Stomach (tissue), 4 donors: ENCODE results near the gene ATP6V1C2.

Experiments
- CTCF ChIP-seq, 7 experiments: fragments of 450-650 bp in 4 of 7; fragments of 200-600 bp in 3 of 7; sonication (generic) in 3 of 7; IDR thresholded peaks; one replicate each; pipeline ENCODE4 v1.5.1; 2016 to 2019; ENCODE audit warnings: antibody characterized with exemption in 7 of 7, control low read depth in 2 of 7, mild to moderate bottlenecking in 1 of 7
- EP300 ChIP-seq: sonication (generic); formaldehyde crosslinking; IDR thresholded peaks from one replicate; pipeline ENCODE4 v1.6.1; 2017; ENCODE audit warnings: antibody characterized with exemption
- POLR2A ChIP-seq, 4 donors: fragments of 450-650 bp; IDR thresholded peaks; one replicate each; pipeline ENCODE4 v1.6.1; 2016; ENCODE audit warnings: antibody characterized with exemption in 4 of 4, control low read depth in 2 of 4, mild to moderate bottlenecking in 1 of 4, moderate library complexity in 1 of 4
- POLR2AphosphoS5 ChIP-seq, 3 donors: sonication (generic); formaldehyde crosslinking; IDR thresholded peaks; one replicate each; pipeline ENCODE4 v1.6.1; 2016; ENCODE audit warnings: antibody characterized with exemption in 3 of 3

GRCh38 chr2:10774394-10774793 lies 53.0 kb downstream of the ATP6V1C2 start:
- TF ChIP-seq CTCF (IDR thresholded peaks at IDR 0.05): no peak
- TF ChIP-seq POLR2A (IDR thresholded peaks at IDR 0.05): no peak
- no peak for TF ChIP-seq EP300
- peak in 1 of 3 donors; percentile 36 for TF ChIP-seq POLR2AphosphoS5 (IDR thresholded peaks at IDR 0.05)
